Left ventricle myocardium inferior (tissue), 1 donor: Measurements from ENCODE around the gene ZNF770. TPM values are rescaled to one million over a fixed set of nuclear protein-coding genes. Genes with fewer than 3 reads are reported as not detected.
"Not testable (repeated sequence)": the region's sequence is repeated elsewhere in the genome, so short reads cannot be mapped to it uniquely, and the experiment has no call there.

Experiments
- DNase-seq: peaks from one replicate; pipeline ENCODE4 v3.0.0-alpha.2; 2020
- H3K27ac ChIP-seq: fragments of 200-600 bp; replicated peaks from 2 replicates; pipeline ENCODE4 v1.8.0; 2021
- H3K27me3 ChIP-seq: fragments of 200-600 bp; 2 replicates; pipeline ENCODE4 v1.8.0; 2021; ENCODE audit warnings: low read depth
- H3K36me3 ChIP-seq: fragments of 200-600 bp; 2 replicates; pipeline ENCODE4 v1.8.0; 2021
- H3K4me1 ChIP-seq: fragments of 200-600 bp; 2 replicates; pipeline ENCODE4 v1.8.0; 2021
- H3K4me3 ChIP-seq: fragments of 200-600 bp; 2 replicates; pipeline ENCODE4 v1.8.0; 2021; ENCODE audit warnings: mild to moderate bottlenecking, moderate library complexity
- H3K9me3 ChIP-seq: fragments of 200-600 bp; replicated peaks from 2 replicates; pipeline ENCODE4 v1.8.0; 2021
- intact Hi-C: fragments of 100-400 bp; cut with micrococcal nuclease; formaldehyde crosslinking; loops from one replicate; pipeline ENCODE4 v1.11.0; 2022
- total RNA-seq: library from RNA; stranded (reverse); fragmentation: NEBNext Ultra II Directional; extraction: Animal tissue kit (Norgen Biotek cat#: 25700); gene quantifications from one replicate; pipeline ENCODE4 v1.2.1, GENCODE V29; 2021
- TF ChIP-seq, protein P1 (sequence below): fragments of 200-600 bp; IDR thresholded peaks from 2 replicates; pipeline ENCODE4 v1.8.0; 2021; ENCODE audit warnings: antibody characterized with exemption, mild to moderate bottlenecking, borderline replicate concordance
- donor health status: DM: no; HTN: yes; CAD: no; lungs with severe emphysema.

ZNF770 gene
- total RNA-seq, 1 donor from 2014 or later, result 41.3 TPM

DNA sequence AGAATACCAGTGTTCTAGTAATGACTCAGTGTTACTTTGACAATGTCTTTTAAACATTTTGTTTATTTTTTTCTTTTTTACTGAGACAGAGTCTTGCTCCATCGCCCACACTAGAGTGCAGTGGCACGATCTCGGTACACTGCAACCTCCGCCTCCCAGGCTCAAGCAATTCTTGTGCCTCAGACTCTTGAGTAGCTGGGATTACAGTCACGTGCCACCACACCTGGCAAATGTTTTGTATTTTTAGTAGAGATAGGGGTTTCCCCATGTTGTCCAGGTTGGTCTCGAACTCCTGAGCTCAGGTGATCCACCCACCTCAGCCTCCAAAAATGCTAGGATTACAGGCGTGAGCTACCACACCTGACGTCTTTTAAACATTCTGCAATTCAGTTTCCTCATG lies 34.2 kb downstream of the ZNF770 start:
- Histone ChIP-seq H3K27ac (no peak overlapping the region), H3K4me1 (peaks cover 11% of the 10 kb centered on the region), H3K4me3 (no peak overlapping the region), H3K9me3 (no peaks in the 10 kb centered on the region), H3K36me3 (peaks cover 52% of the 10 kb centered on the region), H3K27me3 (no peaks in the 10 kb centered on the region)
- TF ChIP-seq, protein P1, sequence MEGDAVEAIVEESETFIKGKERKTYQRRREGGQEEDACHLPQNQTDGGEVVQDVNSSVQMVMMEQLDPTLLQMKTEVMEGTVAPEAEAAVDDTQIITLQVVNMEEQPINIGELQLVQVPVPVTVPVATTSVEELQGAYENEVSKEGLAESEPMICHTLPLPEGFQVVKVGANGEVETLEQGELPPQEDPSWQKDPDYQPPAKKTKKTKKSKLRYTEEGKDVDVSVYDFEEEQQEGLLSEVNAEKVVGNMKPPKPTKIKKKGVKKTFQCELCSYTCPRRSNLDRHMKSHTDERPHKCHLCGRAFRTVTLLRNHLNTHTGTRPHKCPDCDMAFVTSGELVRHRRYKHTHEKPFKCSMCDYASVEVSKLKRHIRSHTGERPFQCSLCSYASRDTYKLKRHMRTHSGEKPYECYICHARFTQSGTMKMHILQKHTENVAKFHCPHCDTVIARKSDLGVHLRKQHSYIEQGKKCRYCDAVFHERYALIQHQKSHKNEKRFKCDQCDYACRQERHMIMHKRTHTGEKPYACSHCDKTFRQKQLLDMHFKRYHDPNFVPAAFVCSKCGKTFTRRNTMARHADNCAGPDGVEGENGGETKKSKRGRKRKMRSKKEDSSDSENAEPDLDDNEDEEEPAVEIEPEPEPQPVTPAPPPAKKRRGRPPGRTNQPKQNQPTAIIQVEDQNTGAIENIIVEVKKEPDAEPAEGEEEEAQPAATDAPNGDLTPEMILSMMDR, result no peak
- intact Hi-C loops, result no loop called here
- DNase-seq, result no peak

DNA sequence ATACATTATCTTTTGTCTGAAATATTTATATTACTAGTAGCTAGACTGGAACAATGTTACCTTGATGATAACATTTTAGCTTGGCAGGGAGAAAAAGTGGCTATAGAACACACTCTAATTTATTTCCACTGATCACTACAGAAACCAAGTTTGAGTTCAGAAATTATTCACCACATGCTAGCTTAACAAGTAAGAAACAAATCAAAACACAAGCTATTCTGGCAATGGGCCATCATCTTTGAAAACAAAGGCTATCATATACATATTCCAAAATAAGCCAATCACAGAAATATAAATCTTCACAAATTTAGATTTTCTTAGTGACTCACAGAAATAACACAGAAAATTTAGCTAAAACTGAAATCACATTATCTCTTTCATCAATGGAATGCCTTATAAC lies 35.6 kb downstream of the ZNF770 start:
- Histone ChIP-seq H3K27me3 (no peaks in the 10 kb centered on the region), H3K4me3 (no peak overlapping the region), H3K36me3 (peaks cover 53% of the 10 kb centered on the region), H3K9me3 (no peaks in the 10 kb centered on the region), H3K27ac (no peak overlapping the region), H3K4me1 (peaks cover 11% of the 10 kb centered on the region)
- intact Hi-C loops, result no loop called here
- DNase-seq, result no peak
- TF ChIP-seq, protein P1, result no peak

DNA sequence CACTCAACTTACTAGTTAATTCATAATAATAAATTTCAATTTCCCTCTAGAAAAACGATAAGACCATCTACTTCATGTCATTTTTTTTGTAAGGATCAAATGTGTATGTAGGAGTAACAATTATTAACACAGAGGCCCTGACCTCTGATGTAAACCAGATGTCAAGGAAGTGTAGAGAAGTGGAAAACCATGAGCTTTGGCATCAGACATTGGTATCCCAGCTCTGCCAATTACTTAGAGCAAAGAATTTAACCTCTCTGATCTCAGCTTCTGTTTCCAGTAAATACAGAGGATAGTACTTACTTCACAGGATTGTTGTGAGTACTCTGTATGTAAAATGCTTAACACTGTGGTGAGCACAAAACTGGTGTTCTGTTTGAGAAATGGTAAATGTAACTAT lies 36.1 kb downstream of the ZNF770 start:
- Histone ChIP-seq H3K4me1 (peaks cover 11% of the 10 kb centered on the region), H3K27me3 (no peaks in the 10 kb centered on the region), H3K27ac (no peak overlapping the region), H3K9me3 (no peaks in the 10 kb centered on the region), H3K36me3 (peaks cover 55% of the 10 kb centered on the region), H3K4me3 (no peak overlapping the region)
- intact Hi-C loops, result no loop called here
- TF ChIP-seq, protein P1, result no peak
- DNase-seq, result no peak

DNA sequence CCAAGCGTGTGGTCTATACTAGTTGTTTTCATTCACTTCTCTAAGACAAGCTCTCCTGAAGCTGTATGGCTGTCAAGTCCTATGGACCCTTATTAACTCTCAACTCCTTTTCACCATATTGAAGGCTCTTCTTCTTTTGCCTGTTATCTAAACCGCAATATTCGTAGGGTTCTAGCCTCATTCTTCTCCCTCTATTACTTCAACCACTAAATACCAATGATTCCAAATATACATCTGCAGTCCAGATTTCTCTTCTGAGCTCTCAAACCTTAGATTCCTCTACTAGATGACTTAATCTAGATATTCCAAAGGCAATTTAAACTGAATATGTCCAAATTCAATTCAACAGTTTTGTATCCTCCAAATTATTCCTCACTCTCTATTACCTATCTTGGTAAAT lies 43.2 kb downstream of the ZNF770 start:
- DNase-seq, result no peak
- Histone ChIP-seq H3K27me3 (no peaks in the 10 kb centered on the region), H3K27ac (no peak overlapping the region), H3K4me3 (no peak overlapping the region), H3K36me3 (peaks cover 56% of the 10 kb centered on the region), H3K9me3 (no peaks in the 10 kb centered on the region), H3K4me1 (no peaks in the 10 kb centered on the region)
- TF ChIP-seq, protein P1, result no peak
- intact Hi-C loops, result no loop called here

DNA sequence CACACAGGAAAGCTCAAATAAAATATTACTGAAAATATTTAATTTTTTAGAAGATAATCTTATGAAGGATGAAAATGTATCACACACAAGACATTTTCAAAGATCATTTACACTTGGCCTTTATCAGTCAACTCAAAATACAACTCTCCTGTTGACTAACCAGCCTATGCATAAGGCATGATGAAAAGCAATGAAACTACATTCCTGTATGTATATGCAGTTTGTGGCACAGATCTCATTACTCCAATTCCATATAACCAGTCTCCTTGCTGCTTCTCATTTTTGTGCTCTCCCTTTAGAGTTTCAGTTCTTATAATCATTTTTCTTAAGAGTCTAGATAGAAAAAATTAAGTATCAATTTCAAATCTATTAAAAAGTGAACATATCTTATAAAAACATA lies 44.4 kb downstream of the ZNF770 start:
- peaks cover 68% of the 10 kb centered on the region for H3K36me3 ChIP-seq
- intact Hi-C loops, result no loop called here
- no peak for DNase-seq
- H3K4me1 ChIP-seq, result no peaks in the 10 kb centered on the region
- no peaks in the 10 kb centered on the region for H3K27me3 ChIP-seq
- no peak overlapping the region for H3K4me3 ChIP-seq
- no peaks in the 10 kb centered on the region for H3K9me3 ChIP-seq
- H3K27ac ChIP-seq, result no peak overlapping the region
- TF ChIP-seq, protein P1, result no peak

DNA sequence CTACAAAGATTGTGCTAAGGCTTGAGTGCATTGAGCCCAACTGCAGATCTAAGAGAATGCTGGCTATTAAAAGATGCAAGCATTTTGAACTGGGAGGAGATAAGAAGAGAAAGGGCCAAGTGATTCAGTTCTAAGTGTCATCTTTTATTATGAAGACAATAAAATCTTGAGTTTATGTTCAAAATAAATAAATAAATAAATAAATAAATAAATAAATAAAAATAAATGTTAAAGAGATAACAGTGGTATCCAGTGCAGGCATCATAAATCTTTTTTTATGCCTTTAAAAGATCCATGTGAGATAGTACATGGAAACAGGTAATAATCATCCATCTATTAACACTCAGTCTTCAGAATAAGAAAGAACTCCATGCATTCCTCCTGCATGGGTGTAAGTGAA lies 44.8 kb downstream of the ZNF770 start:
- intact Hi-C loops, H3K27ac ChIP-seq: not testable (repeated sequence)
- peaks cover 72% of the 10 kb centered on the region for H3K36me3 ChIP-seq

More for the DNA sequence above, 44.8 kb downstream of the ZNF770 start:
- not testable (repeated sequence) for H3K9me3 ChIP-seq, H3K4me3 ChIP-seq, DNase-seq, H3K4me1 ChIP-seq, H3K27me3 ChIP-seq
